ENCODE data around the gene PCDHGA10. TPM values are rescaled to one million over a fixed set of nuclear protein-coding genes. Genes with fewer than 3 reads are reported as not detected.
"Not testable (repeated sequence)": the region's sequence is repeated elsewhere in the genome, so short reads cannot be mapped to it uniquely, and the experiment has no call there.

Gene PCDHGA10
- total RNA-seq, 2 experiments from 2014 or later: 0.07 to 0.10 TPM

GRCh38 chr5:141414548-141415274 is 1.9 kb downstream of the PCDHGA10 start:
- H3K36me3 Mint-ChIP-seq: peaks cover 26% of the 10 kb centered on the region
- H3K27me3 Mint-ChIP-seq: peaks cover 62% of the 10 kb centered on the region
- peaks cover 25% of the 10 kb centered on the region for H3K9me3 Mint-ChIP-seq
- DNase-seq, H3K4me3 Mint-ChIP-seq, H3K27ac Mint-ChIP-seq, POLR2A ChIA-PET: not testable (repeated sequence)
- peaks cover 15% of the 10 kb centered on the region for H3K4me1 Mint-ChIP-seq (ENCODE audit: low read depth)
- intact Hi-C loops (cut with micrococcal nuclease): loop anchor here (5.0 to 10.0 kb wide), 2 partner anchors 50 to 98 kb away; partner anchors contain the start of gene PCDHGA5
- CTCF ChIA-PET: interaction anchor here (0.6 to 3.3 kb wide), 9 partner anchors 15 to 149 kb away, joined by 3 to 59 read pairs (median 13); partner anchors contain the start of genes PCDHGA12, PCDHGB3 and PCDHGB5

DNA sequence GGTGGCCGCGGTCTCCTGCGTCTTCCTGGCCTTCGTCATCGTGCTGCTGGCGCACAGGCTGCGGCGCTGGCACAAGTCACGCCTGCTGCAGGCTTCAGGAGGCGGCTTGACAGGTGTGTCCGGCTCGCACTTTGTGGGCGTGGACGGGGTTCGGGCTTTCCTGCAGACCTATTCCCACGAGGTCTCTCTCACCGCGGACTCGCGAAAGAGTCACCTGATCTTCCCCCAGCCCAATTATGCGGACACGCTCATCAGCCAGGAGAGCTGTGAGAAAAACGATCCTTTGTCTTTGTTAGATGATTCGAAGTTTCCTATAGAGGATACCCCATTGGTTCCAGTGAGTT is 2.5 kb downstream of the PCDHGA10 start:
- H3K27ac Mint-ChIP-seq, H3K4me3 Mint-ChIP-seq, POLR2A ChIA-PET, DNase-seq: not testable (repeated sequence)
- intact Hi-C loops (cut with micrococcal nuclease): loop anchor here (10.0 kb wide), 1 partner anchor 50 kb away; the partner anchor contains the start of gene PCDHGA5
- H3K9me3 Mint-ChIP-seq: peaks cover 27% of the 10 kb centered on the region
- peaks cover 64% of the 10 kb centered on the region for H3K27me3 Mint-ChIP-seq
- peaks cover 15% of the 10 kb centered on the region for H3K4me1 Mint-ChIP-seq (ENCODE audit: low read depth)
- CTCF ChIA-PET: interaction anchor here (1.3 to 3.1 kb wide), 2 partner anchors 15 to 97 kb away, joined by 4 to 32 read pairs; partner anchors contain the start of gene PCDHGA12
- H3K36me3 Mint-ChIP-seq: peaks cover 28% of the 10 kb centered on the region

- DNase-seq: peak; percentile 71
- H3K9me3 Mint-ChIP-seq: peaks cover 37% of the 10 kb centered on the region
- intact Hi-C loops (cut with micrococcal nuclease): loop anchor here (1.0 to 10.0 kb wide), 2 partner anchors 53 to 147 kb away; partner anchors contain the start of gene PCDHGA5
- peaks cover 37% of the 10 kb centered on the region for H3K36me3 Mint-ChIP-seq
- H3K27me3 Mint-ChIP-seq: peaks cover 76% of the 10 kb centered on the region
- H3K4me3 Mint-ChIP-seq: peak within 1 kb of the TSS; percentile 54
- POLR2A ChIA-PET, H3K27ac Mint-ChIP-seq: not testable (repeated sequence)
- CTCF ChIA-PET: interaction anchor here (1.0 to 2.5 kb wide), 7 partner anchors 11 to 150 kb away, joined by 3 to 15 read pairs (median 6); partner anchors contain the start of gene PCDHGB3
- H3K4me1 Mint-ChIP-seq (ENCODE audit: low read depth): peaks cover 19% of the 10 kb centered on the region
Measured at GRCh38 chr5:141417494-141418172, 4.8 kb downstream of the PCDHGA10 start, which contains the start of gene PCDHGB7. PCDHGB7 (plus strand) TSS chr5:141417677; CDS start chr5:141417860, 183 bp downstream.

DNA sequence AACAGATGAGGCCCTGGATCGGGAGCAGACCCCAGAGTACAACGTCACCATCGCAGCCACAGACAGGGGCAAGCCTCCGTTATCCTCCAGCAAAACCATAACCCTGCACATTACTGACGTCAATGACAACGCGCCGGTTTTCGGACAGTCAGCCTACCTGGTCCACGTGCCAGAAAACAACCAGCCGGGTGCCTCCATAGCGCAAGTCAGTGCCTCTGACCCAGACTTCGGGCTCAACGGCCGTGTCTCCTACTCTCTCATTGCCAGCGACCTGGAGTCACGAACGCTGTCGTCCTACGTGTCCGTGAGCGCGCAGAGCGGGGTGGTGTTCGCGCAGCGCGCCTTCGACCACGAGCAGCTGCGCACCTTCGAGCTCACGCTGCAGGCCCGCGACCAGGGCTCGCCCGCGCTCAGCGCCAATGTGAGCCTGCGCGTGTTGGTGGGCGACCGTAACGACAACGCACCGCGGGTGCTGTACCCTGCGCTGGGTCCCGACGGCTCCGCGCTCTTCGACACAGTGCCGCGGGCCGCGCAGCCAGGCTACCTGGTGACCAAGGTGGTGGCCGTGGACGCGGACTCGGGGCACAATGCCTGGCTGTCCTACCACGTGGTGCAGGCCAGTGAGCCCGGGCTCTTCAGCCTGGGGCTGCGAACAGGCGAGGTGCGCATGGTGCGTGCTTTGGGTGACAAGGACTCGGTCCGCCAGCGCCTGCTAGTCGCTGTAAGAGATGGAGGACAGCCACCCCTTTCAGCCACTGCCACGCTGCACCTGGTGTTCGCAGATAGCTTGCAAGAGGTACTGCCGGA is 6.5 kb downstream of the PCDHGA10 start:
- H3K27ac Mint-ChIP-seq: no peak overlapping the region
- POLR2A ChIA-PET: no interaction called here
- H3K27me3 Mint-ChIP-seq: peaks cover 72% of the 10 kb centered on the region
- CTCF ChIA-PET: interaction anchor here (0.7 to 2.5 kb wide), 7 partner anchors 11 to 232 kb away, joined by 3 to 15 read pairs (median 6); partner anchors contain the start of genes PCDHB9 and PCDHGA12
- peaks cover 40% of the 10 kb centered on the region for H3K9me3 Mint-ChIP-seq
- intact Hi-C loops (cut with micrococcal nuclease): loop anchor here (10.0 kb wide), 1 partner anchor 54 kb away; the partner anchor contains the start of gene PCDHGA5
- H3K4me1 Mint-ChIP-seq (ENCODE audit: low read depth): peaks cover 10% of the 10 kb centered on the region
- H3K36me3 Mint-ChIP-seq: peaks cover 42% of the 10 kb centered on the region
- H3K4me3 Mint-ChIP-seq: no peak overlapping the region
- DNase-seq: no peak

DNA sequence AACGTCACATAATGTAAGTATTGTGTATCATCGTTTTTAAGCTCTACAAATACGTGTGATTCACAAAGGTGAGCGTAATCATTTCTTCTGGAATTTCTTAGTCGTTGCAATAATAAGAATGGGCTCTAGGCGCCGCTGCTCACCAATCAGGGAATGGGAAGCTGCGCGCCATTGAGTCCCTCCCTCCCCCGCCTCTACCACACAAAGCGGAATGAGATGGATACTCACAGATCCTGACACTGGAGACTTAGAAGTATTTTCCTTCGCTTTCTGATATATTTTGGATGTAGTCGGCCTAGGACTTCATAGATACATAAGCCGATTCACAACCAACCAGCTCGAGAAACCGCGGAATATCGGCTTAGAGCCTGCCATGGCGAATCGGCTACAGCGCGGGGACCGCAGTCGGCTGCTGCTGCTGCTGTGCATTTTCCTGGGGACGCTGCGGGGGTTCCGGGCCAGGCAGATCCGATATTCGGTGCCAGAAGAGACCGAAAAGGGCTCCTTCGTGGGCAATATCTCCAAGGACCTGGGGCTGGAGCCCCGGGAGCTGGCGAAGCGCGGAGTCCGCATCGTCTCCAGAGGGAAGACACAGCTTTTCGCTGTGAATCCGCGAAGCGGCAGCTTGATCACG is 8.2 kb downstream of the PCDHGA10 start, which contains the start of gene PCDHGA11:
Gene PCDHGA11 (plus strand): TSS at position 197 of the 634 bp plus-strand sequence. CDS start 177 bp downstream, at position 374.
- Mint-ChIP-seq H3K4me1 (ENCODE audit: low read depth) (peaks cover 4% of the 10 kb centered on the region), H3K4me3 (peak within 1 kb of the TSS; percentile 72), H3K27ac (no peak within 1 kb of the TSS), H3K36me3 (peaks cover 35% of the 10 kb centered on the region), H3K9me3 (peaks cover 36% of the 10 kb centered on the region), H3K27me3 (peaks cover 68% of the 10 kb centered on the region)
- POLR2A ChIA-PET: interaction anchor here (0.6 to 1.4 kb wide), 2 partner anchors 101 to 262 kb away, joined by 3 to 4 read pairs; partner anchors contain the start of gene TAF7
- CTCF ChIA-PET: interaction anchor here (0.6 to 2.6 kb wide), 20 partner anchors 8 to 225 kb away, joined by 3 to 27 read pairs (median 5); partner anchors contain the start of genes PCDHGA10, PCDHGA12, PCDHGB2 and PCDHGB3
- intact Hi-C loops (cut with micrococcal nuclease): loop anchor here (5.0 kb wide), 1 partner anchor 56 kb away; the partner anchor contains the start of gene PCDHGC3
- peak; percentile 66 for DNase-seq

- CTCF ChIA-PET: interaction anchor here (0.6 to 2.6 kb wide), 18 partner anchors 8 to 225 kb away, joined by 3 to 27 read pairs (median 5); partner anchors contain the start of genes PCDHGA10, PCDHGA12, PCDHGB2 and PCDHGB3
- Mint-ChIP-seq H3K9me3 (peaks cover 36% of the 10 kb centered on the region), H3K27me3 (peaks cover 68% of the 10 kb centered on the region), H3K4me3 (peak overlapping the region; percentile 72), H3K36me3 (peaks cover 35% of the 10 kb centered on the region), H3K4me1 (ENCODE audit: low read depth) (peaks cover 4% of the 10 kb centered on the region), H3K27ac (no peak overlapping the region)
- DNase-seq: no peak
- intact Hi-C loops (cut with micrococcal nuclease): loop anchor here (5.0 kb wide), 1 partner anchor 56 kb away; the partner anchor contains the start of gene PCDHGC3
- POLR2A ChIA-PET: interaction anchor here (0.6 to 1.4 kb wide), 2 partner anchors 101 to 262 kb away, joined by 3 to 4 read pairs; partner anchors contain the start of gene TAF7
Measured at GRCh38 chr5:141421489-141421855, 8.7 kb downstream of the PCDHGA10 start.

- peaks cover 36% of the 10 kb centered on the region for H3K9me3 Mint-ChIP-seq
- CTCF ChIA-PET: interaction anchor here (0.6 to 2.6 kb wide), 3 partner anchors 89 to 1162 kb away, joined by 3 to 27 read pairs (median 3); no protein-coding TSS in a partner anchor
- peaks cover 34% of the 10 kb centered on the region for H3K36me3 Mint-ChIP-seq
- intact Hi-C loops (cut with micrococcal nuclease): loop anchor here (5.0 kb wide), 1 partner anchor 54 kb away; the partner anchor contains the start of gene PCDHGC3
- POLR2A ChIA-PET: no interaction called here
- no peak for DNase-seq
- peaks cover 4% of the 10 kb centered on the region for H3K4me1 Mint-ChIP-seq (ENCODE audit: low read depth)
- H3K4me3 Mint-ChIP-seq: no peak overlapping the region
- peaks cover 67% of the 10 kb centered on the region for H3K27me3 Mint-ChIP-seq
- no peak overlapping the region for H3K27ac Mint-ChIP-seq
Measured at GRCh38 chr5:141422742-141423291, 10.0 kb downstream of the PCDHGA10 start.

- peaks cover 58% of the 10 kb centered on the region for H3K27me3 Mint-ChIP-seq
- CTCF ChIA-PET: interaction anchor here (1.4 to 4.7 kb wide), 3 partner anchors 7 to 130 kb away, joined by 5 to 32 read pairs (median 21); partner anchors contain the start of genes PCDHGA10 and PCDHGA11
- peaks cover 26% of the 10 kb centered on the region for H3K9me3 Mint-ChIP-seq
- H3K4me1 Mint-ChIP-seq (ENCODE audit: low read depth): peaks cover 4% of the 10 kb centered on the region
- POLR2A ChIA-PET: no interaction called here
- no peak overlapping the region for H3K4me3 Mint-ChIP-seq
- no peak overlapping the region for H3K27ac Mint-ChIP-seq
- no peak for DNase-seq
- intact Hi-C loops (cut with micrococcal nuclease): no loop called here
- peaks cover 25% of the 10 kb centered on the region for H3K36me3 Mint-ChIP-seq
Measured at GRCh38 chr5:141427783-141428426, 15.1 kb downstream of the PCDHGA10 start.

GRCh38 chr5:141430332-141431113 is 17.7 kb downstream of the PCDHGA10 start, which contains the start of gene PCDHGA12:
PCDHGA12 (plus strand) TSS chr5:141430507; CDS start chr5:141430760, 253 bp downstream.
- POLR2A ChIA-PET: no interaction called here
- peaks cover 4% of the 10 kb centered on the region for H3K4me1 Mint-ChIP-seq (ENCODE audit: low read depth)
- H3K27ac Mint-ChIP-seq: peak within 1 kb of the TSS; percentile 63
- peaks cover 20% of the 10 kb centered on the region for H3K36me3 Mint-ChIP-seq
- DNase-seq: peak; percentile 43
- peaks cover 56% of the 10 kb centered on the region for H3K27me3 Mint-ChIP-seq
- peaks cover 23% of the 10 kb centered on the region for H3K9me3 Mint-ChIP-seq
- CTCF ChIA-PET: interaction anchor here (0.6 to 4.7 kb wide), 24 partner anchors 9 to 1686 kb away, joined by 3 to 32 read pairs (median 5); partner anchors contain the start of genes PCDHGA10, PCDHGA11, PCDHGB3 and PCDHGB5
- intact Hi-C loops (cut with micrococcal nuclease): no loop called here
- H3K4me3 Mint-ChIP-seq: peak within 1 kb of the TSS; percentile 49
